NCI-H1930 (cell line): ENCODE data around the gene MLXIPL.
"Not testable (repeated sequence)": the region's sequence is repeated elsewhere in the genome, so short reads cannot be mapped to it uniquely, and the experiment has no call there.

Experiments used
- DNase-seq, 2 experiments: peaks; one replicate each; lab custom pipeline; 2025; lab: John Stamatoyannopoulos, UW

The MLXIPL gene, protein sequence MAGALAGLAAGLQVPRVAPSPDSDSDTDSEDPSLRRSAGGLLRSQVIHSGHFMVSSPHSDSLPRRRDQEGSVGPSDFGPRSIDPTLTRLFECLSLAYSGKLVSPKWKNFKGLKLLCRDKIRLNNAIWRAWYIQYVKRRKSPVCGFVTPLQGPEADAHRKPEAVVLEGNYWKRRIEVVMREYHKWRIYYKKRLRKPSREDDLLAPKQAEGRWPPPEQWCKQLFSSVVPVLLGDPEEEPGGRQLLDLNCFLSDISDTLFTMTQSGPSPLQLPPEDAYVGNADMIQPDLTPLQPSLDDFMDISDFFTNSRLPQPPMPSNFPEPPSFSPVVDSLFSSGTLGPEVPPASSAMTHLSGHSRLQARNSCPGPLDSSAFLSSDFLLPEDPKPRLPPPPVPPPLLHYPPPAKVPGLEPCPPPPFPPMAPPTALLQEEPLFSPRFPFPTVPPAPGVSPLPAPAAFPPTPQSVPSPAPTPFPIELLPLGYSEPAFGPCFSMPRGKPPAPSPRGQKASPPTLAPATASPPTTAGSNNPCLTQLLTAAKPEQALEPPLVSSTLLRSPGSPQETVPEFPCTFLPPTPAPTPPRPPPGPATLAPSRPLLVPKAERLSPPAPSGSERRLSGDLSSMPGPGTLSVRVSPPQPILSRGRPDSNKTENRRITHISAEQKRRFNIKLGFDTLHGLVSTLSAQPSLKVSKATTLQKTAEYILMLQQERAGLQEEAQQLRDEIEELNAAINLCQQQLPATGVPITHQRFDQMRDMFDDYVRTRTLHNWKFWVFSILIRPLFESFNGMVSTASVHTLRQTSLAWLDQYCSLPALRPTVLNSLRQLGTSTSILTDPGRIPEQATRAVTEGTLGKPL

GRCh38 chr7:73623798-73624668 lies at the start of gene MLXIPL:
TSS of gene MLXIPL (minus strand) at chr7:73624522. CDS start at chr7:73624492, 30 bp downstream.
- peak; percentile 79 to 85 for DNase-seq

DNA sequence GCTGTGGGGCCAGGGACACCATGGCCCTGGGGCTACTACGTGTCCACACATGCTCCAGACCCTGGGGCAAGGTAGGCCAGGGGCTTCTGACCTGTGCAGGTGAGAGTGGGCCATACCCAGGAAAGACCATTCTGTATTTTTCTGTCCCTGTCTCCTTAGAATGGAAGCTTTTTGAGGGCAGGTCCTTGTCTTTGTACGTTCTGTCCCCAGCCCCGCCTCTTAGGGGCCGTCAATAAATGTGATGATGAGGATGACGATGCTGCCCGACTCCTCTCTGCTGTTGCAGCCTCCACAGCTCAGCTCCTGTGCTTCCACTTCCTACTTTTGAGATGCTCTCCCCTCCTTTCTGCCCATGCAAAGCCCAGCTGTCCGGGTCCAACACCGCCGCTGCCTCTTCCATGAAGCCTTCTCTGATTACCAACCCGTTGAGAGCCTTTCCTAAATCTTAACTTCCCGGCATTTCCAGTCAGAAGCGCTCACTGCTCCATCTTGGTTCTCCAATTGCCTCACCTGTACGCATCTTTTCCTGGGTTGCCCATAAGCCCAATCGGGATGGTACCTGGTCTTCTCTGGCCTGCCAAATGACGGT lies 47.6 kb upstream of the MLXIPL start:
- DNase-seq = no peak

DNA sequence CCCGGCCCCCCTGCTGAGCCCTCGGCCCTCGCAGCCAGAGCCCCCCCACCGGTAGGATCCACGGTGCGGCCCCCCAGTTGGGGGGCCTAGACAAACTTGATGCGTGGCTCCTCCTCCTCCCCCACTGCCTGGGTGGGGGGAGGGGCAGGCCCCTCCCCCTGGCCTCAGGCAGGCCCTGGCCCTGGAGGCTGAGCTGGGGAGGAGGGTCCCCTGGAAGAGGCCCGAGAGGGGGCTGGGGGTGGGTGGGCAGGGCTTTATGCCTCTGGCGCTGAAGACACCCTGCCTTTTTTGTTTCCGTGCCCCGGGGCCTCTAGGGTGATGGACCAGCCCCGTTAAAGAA lies 47.0 kb upstream of the MLXIPL start:
- DNase-seq = no peak

GRCh38 chr7:73669858-73670385 lies 45.6 kb upstream of the MLXIPL start:
- DNase-seq = no peak

DNA sequence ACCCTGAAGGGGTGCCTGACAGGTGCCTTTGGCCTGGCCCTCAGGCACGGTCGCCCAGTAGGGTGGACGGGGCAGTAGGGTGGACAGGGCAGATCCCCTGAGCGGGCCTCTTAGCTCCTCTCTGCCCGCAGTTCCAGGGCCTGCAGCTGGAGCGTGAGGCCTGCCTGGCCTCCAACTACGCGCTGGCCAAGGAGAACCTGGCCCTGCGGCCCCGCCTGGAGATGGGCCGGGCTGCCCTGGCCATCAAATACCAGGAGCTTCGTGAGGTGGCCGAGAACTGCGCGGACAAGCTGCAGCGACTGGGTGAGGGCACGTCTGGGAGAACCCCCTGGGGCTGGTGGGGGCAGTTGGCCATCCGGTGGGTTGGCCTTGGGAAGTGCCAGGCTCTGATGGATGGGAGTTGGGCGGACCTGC lies 45.0 kb upstream of the MLXIPL start:
- DNase-seq = no peak

DNA sequence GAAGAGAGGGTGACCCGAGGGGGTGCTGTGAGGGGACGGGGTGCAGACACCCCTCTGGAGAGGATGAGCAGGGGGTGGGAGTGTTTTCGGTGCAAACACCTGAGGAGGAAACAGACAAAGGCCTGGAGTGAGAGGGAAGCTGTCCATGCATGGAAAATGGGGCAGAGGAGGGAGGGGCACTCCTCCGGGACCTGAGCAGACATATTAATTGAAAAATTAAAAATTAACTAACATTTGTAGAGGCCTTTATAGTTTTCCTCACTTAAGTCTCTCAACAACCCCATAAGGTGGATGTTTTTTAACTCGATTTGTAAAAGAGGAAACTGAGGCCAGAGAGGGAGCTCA lies 44.5 kb upstream of the MLXIPL start:
- DNase-seq = no peak

GRCh38 chr7:73668103-73668885 lies 44.0 kb upstream of the MLXIPL start:
- DNase-seq = no peak

GRCh38 chr7:73667344-73668102 lies 43.2 kb upstream of the MLXIPL start, which contains the start of gene VPS37D:
TSS of gene VPS37D (plus strand) at chr7:73667831. CDS start at chr7:73667959, 128 bp downstream.
- peak; percentile 88 to 96 for DNase-seq

DNA sequence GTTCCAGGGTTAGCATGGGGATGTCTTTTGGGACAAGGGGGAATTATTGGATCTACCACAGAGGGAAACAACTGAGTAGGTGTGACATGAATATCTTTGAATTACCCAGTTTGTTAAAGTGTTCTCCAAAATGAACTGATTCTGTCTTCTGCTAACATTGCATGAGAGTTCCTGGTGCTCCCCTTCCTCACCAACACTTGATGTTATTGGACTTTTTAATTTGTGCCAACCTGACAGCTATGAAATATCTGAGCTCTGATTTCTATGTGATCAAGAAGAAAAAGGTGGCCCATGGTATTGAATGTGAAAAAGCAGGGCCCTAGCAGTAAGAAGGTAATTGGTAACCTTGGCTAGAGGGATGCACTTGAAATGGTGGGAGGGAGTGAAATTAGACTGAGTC lies 38.7 kb upstream of the MLXIPL start:
- no peak for DNase-seq

DNA sequence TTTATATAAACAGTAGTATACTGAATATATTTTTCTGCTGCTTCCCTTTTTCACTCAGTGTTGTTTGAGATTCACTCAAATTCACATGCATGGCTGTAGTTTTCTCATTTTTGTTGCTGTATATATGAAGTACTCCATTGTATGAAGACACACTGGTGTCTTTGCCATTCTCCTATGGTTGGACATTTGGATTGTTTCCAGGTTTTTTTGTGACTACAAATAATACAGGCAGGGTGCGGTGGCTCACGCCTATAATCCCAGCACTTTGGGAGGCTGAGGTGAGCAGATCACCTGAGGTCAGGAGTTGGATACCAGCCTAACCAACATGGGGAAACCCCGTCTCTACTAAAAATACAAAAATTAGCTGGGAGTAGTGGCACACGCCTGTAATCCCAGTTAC lies 36.3 kb upstream of the MLXIPL start:
- not testable (repeated sequence) for DNase-seq

DNA sequence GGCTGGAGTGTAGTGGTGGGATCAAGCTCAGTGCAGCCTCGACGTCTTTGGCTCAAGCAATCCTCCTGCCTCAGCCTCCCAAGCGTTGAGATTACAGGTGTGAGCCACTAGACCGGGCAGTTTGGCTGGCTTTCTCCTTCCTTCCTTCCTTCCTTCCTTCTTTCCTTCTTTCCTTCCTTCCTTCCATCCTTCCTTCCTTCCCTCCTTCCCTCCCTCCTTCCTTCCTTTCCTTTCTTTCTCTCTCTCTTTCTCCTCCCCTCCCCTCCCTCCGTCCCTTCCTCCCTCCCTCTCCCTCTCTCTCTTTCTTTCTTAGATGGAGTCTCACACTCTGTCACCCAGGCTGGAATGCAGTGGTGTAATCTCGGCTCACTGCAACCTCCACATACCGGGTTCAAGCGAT lies 35.7 kb upstream of the MLXIPL start:
- DNase-seq = no peak

- DNase-seq = not testable (repeated sequence)
These were observed 31.0 kb upstream of the MLXIPL start for GRCh38 chr7:73655309-73655708.

GRCh38 chr7:73652541-73652949 lies 28.2 kb upstream of the MLXIPL start:
- no peak for DNase-seq

DNA sequence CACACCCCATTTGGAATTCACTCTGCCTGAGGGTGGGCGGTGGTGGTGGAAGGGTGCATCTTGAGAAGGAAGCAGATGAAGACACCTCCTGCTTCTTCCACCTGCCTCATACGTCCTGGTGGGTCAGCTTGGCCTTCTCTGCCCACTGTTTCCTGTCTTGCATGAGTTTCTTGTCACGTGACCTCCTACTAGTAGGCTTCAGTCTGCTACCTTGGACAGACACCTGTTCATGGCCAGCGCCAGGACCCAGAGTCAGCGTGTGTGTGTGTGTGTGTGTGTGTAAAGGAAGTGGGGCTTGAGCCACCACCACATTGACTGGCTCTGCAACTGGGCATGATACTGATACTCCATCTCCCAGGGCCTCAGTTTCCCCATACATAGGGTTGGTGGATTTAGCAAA lies 26.2 kb upstream of the MLXIPL start:
- no peak for DNase-seq

DNA sequence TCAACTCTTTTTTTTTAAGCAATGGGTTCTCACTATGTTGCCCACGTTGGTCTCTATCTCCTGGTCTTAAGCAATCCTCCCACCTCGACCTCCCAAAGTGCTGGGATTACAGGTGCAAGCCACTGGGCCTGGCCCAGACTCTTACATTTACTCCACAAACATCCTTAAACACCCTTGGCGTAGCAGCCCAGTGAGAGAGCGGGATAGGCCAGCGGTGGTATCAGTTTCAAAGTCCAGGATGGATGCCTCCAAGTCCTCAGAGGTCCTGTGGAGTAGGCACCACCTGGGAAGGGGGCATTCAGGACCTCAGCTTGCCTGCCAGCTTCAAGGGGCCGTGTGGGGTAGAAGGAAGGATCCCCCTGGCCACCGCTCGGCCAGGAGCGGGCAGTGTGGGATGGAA lies 25.3 kb upstream of the MLXIPL start:
- no peak for DNase-seq

- DNase-seq = no peak
These were observed 24.4 kb upstream of the MLXIPL start for GRCh38 chr7:73648593-73649332.

GRCh38 chr7:73647725-73648592 lies 23.6 kb upstream of the MLXIPL start:
- DNase-seq = peak in 1 of 2 experiments; percentile 44
